Fibroblast of the conjunctiva (primary cell): Measurements from ENCODE around the gene YTHDF2.
"Not testable (repeated sequence)": the region's sequence is repeated elsewhere in the genome, so short reads cannot be mapped to it uniquely, and the experiment has no call there.

Experiments used
- DNase-seq: peaks from one replicate; pipeline ENCODE4 v3.0.0-alpha.2; 2010; ENCODE audit warnings: low read depth

YTHDF2 gene

DNA sequence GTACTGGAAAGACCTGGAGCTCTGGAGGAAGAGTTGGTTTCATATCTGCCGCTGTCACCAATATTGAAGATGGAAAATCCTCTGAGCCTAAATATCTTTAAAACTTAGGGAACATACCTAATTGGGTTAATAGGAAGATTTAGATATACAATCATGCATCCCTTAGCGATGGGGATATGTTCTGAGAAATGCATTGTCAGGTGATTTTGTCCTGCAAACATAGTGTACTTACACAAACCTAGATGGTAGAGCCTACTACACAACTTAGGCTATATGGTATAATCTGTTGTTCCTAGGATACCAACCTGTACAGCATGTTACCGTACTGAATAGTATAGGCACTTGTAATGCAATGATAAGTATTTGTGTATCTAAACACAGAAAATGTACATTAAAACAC, 22.5 kb downstream of the YTHDF2 start:
- DNase-seq, result no peak

DNA sequence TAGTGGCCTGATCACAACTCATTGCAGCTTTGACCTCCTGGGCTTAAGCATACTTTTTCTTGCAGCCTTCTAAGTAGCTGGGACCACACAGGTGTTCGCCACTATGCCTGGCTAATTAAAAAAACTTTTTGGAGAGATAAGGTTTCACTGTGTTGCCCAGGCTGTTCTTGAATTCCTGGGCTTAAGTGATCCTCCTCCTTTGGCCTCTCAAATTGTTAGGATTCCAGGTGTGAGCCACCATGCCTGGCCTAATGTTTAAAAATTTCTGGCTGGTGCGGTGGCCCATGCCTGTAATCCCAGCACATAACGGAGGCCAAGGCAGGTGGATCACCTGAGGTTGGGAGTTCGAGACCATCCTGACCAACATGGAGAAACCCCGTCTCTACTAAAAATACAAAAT, 24.4 kb downstream of the YTHDF2 start:
- no peak for DNase-seq

DNA sequence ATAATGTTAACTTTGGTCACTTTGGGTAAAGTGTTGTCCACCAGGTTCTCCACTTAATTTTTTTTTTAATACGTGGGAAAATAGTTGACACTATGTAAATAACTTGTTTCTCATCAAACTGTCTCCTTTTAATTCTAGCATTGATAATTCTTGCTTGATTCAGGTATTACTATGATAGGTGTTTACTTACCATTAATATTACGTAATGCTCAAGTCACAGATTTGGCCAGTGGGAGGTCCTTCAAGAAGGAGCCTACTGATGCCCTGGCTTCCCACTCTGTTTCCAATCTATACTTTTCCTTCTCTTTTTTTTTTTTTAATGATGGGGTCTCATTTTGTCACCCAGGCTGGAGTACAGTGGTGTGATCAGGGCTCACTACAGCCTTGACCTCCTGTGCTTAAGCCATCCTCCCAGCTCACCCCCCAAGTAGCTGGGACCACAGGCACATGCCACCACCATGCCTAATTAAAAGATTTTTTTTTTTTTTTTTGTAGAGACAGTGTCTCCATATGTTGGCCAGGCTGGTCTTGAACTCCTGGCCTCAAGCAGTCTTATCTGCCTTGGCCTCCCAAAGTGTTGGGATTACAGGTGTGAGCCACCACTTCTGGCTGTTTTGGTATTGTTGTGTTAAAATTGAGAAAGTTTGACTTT, 29.9 kb downstream of the YTHDF2 start:
- no peak for DNase-seq

DNA sequence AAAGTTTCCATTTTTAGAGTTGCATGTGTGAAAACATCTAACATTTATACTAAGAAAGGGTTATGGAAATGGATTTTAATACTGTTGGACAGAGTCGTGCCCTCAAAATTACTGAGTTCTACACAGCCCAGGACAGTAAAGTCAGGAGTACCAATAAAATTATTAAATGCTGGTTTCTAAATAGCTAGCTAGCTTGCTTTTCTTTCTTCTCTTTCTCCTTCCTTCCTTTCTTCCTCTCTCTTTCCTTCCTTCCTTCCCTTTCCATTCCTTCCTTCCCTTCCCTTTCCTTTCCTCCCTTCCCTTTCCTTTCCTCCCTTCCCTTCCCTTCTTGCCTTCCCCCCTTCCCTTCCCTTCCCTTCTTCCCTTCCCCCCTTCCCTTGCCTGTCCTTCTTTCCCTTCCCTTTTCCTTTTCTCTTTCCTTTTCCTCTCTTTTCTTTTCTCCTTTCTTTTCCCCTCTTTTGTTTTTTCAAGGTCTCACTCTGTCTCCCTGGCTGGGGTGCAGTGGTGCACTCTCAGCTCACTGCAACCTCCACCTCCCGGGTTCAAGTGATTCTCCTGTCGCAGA, 33.9 kb downstream of the YTHDF2 start:
- no peak for DNase-seq

DNA sequence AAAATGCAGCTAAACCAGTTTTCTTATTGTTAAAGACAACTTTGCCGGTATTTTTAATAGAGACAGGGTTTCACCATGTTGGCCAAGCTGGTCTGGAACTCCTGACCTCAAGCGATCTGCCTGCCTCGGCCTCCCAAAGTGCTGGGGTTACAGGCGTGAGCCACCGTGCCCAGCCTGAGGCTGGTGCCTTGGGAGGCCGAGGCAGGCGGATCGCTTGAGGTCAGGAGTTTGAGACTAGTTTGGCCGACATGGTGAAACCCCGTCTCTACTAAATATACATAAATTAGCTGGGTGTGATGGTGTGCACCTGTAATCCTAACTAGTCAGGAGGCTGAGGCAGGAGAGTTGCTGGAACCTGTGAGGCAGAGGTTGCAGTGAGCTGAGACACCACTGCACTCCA, 35.2 kb downstream of the YTHDF2 start:
- DNase-seq, result not testable (repeated sequence)

DNA sequence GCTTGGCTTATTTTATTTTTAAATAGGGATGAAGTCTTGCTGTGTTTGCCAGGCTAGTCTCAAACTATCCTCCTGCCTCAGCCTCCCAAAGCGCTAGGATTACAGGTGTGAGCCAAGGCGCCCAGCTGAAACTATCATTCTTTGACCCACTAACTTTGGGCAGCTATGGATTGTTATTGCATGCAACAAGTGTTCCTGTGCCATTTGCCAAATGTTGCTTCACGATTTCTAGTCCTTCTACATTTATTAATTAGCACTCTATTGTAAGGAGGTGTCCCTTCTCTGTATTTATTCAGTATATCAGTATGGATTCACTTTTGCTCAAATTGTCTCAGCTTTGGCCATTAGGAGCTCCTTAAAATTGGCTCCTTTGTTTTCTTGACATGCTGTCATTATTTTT, 36.4 kb downstream of the YTHDF2 start:
- DNase-seq, result no peak

DNA sequence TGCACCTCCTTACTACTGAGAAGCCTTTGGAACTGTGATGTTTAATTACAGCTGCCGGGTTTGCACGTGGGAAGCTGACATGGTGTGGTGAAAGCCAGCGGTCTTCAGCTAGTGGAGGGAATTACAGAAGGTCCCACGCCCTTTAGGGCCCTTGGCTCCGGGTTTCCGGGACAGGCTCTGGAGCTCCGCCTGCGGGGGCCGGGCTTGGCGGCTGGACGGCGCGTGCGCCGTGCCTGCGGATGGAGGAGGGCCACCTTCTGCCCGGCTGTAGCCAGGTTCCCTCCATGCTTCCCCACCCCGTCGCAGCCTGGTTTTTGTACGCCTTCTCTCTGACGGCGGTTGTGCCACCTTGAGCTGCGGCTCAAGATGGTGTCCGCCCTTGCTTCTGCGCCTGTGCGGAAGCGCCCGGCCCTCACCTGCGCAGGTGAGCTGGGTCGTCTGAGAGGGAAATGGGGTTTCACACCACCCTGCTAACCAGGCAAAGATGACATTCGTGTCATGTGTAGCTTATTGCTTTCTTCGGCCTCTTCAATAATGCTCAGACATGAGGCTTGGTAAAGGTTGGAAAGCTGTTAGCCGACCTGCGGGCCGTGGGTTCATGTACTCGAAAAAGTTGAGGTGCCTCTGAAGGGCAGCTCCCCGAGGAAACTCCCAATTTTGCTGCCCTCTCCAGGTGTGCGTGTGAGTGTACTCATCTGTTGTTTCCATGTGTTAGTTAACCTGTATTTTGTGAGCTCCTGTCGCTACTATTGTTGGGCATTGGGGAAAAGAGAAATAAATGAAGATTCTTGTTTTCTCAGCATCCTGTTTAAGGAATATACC, 38.6 kb downstream of the YTHDF2 start:
- peak; percentile 43 for DNase-seq

DNA sequence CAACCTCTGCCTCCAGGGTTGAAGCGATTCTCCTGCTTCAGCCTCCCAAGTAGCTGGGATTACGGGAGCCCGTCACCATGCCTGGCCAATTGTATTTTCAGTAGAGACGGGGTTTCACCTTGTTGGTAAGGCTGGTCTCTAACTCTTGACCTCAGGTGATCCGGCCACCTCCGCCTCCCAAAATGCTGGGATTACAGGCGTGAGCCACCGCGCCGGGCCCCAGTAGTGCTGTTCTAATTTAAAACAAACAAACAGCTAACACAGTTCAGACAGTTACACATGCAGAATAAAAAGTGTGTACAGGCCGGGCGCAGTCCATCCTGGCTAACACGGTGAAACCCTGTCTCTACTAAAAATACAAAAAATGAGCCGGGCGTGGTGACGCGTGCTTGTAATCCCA, 39.6 kb downstream of the YTHDF2 start:
- no peak for DNase-seq

DNA sequence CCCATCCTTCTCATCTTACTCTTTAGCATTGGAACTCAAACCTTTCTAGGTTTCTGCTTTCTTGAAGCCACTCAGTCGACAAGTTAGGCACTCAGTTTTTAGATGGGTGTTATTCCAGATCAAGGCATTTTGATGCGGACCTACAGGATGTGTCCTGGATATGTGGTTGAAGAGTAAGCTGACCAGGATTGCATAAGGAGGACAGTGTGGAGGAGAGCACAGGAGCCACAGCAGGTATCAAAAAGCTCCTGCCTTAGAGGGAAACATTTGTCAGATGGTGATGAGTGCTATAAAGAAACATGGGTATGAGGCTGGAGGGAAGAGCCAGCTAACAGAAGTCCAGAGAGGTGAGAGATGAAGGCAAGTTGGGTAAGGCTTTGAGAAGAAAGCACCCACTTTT, 41.3 kb downstream of the YTHDF2 start:
- no peak for DNase-seq

DNA sequence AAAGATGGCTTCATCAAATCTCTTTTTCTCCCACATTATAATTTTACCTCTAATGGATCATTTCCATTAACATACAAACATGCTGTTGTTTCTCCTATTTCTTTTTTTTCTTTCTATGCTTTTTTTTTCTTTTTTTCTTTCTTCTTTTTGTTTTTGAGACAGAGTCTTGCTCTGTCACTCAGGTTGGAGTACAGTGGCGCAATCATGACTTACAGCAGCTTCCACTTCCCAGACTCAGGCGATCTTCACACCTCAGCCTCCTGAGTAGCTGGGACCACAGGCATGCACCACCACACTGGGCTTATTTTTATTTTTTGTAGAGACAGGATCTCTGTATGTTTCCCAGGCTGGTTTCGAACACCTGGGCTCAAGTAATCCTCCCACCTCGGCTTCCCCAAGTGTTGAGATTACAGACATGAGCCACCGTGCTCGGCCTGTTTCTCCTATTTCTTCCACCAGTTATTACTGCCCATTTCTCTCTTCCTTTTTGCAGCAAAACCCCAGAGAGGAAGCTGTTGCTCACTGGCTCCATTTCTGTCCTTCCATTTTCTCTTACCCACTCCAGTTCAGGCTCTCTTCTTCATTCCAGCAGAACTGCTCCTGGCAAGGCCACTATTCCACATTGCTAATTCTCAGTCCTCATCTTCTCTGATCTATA, 43.1 kb downstream of the YTHDF2 start:
- DNase-seq, result no peak

DNA sequence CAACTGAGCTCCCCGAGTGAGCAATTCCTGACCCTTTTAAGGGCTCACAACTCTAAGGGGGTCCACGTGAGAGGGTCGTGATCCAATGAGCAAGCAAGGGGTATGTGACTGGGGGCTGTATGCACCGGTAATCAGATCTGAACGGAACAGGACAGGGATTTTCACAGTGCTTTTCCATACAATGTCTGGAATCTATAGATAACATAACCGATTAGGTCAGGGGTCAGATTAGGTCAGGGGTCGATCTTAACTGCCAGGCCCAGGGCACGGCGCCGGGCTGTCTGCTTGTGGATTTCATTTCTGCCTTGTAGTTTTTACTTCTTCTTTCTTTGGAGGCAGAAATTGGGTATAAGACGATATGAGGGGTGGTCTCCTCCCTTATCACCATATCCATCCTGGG, 44.6 kb downstream of the YTHDF2 start:
- DNase-seq, result no peak

DNA sequence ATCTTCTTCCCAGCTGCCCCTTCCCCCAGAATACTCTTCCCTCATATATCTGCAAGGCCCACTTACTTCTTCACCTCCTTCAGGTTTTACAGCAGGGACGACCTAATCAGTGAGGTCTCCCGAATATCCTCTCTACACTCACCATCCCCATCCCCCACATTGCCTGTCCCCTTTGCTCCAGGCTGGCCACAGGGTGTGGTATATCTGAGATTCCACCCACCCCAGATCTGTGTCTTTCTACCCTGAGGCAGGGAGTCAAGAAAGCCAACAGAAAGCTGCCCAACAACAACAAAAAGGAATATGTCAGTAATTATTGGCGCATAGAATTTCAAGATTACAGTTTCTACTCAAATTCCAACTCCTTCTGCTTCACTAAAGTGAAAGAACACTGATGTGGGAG, 45.3 kb downstream of the YTHDF2 start:
- no peak for DNase-seq

DNA sequence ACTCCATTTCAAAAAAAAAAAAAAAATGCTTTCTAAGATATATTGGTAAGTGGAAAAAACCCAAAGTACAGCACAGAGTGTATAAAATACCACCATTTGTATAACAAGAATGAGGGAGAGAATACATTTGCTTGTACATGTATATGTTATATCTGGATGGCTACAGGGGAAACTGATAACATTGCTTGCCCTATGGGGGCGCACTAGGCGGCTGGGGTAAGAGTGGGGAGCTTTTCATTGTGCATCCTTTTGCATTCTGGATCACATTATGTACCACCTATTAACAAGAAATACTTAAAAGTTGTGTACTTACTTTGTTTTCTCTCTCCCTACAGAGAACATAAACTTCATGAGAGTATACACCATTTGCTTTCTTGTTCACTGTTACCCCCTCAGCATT, 46.6 kb downstream of the YTHDF2 start:
- DNase-seq, result no peak

DNA sequence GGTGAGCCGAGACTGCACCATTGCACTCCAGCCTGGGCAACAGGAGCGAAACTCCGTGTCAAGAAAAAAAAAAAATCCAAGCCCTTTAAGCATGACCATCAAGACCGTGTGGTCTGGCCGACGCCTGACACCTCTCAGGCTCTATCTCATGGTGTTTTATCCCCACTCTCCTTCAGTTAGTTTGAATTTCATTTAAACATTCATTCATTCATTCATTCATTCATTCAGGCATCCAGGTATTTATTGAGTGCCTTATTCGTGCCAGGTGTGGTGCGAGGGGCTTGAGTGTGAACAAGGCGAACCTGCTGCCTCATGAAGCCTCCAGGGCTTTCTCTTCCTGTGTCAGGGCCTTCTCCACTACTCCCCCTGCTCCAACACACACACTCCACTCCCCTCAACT, 52.7 kb downstream of the YTHDF2 start:
- no peak for DNase-seq

DNA sequence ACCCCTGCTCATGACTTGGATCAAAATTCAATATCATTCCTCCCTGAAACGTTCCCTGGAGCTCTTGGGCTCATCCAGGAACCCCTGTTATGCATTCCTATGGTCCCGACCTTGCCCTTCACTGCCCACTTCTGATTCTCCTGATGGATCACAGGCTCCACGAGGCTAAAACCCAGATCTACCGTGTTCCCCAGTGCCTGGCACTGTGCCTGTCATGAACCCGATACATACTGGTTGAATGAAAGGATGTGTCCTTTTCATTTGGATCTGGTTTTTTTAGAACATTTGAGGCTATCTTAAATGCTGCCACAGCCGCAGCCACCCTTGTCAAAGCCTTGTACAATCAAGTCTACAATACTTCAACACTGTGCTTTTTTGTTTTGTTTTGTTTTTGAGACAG, 53.1 kb downstream of the YTHDF2 start:
- DNase-seq, result no peak

DNA sequence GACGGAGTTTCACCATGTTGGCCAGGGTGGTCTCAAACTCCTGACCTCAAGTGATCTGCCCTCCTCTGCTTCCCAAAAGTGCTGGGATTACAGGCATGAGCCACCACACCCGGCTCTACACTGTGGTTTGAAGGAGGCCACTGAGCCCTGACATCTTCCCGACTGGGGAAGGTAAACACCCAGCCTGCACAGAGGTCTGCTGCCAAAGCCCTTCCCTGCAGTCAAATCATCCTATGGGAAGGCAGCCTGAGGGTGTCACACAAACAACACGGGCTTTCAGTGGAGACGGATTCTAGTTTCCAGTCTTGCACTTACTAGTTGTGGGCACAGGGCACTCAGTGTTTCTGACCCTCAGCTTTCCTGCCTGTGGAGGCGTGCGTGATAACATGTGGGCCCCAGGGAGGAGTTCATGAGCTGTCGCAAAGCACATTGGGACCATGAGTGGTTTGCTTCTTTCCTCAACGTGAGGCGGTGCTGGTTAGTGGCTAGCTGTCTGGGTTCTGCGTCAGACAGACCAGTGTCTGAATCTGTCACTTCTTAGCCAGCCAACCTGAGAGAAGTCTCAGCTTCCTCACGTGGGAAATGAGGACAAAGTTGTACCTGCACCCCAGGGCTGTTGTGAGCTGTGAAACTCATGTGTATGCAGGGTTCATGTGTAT, 53.8 kb downstream of the YTHDF2 start:
- DNase-seq, result no peak

DNA sequence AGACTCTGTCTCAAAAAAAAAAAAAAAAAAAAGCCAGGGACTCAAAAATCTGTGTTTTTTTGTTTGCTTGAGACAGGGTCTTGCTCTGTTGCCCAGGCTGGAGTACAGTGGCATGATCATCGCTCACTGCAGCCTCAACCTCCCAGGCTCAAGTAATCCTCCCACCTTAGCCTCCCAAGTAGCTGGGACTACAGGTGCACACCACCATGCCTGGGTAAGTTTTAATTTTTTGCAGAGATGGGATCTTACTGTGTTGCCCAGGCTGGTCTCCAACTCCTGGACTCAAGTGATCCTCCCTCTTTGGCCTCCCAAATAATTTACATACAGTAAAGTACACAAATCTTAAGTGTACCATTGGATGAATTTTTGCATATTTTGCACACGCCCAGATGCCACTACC, 55.2 kb downstream of the YTHDF2 start:
- not testable (repeated sequence) for DNase-seq

DNA sequence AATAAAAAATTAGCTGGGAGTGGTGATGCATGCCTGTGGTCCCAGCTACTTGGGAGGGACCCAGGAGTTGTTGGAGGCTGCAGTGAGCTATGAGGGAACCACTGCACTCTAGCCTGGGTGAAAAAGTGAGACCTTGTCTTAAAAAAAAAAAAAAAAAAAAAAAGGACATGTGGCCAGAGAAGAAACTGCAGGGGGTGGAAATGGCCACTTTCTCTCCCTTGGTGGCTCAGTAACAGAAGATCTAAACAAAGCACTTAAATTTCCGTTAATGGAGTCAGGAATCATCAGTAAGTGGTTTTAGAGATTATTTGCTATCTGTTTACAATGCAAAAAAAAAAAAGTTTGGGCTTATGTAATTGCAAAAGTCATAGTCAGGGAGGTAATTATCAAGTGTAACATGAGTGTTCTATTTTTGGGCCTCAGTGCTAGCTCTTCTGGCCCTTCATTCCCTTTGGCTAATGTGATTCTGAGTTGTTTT, 55.9 kb downstream of the YTHDF2 start:
- DNase-seq, result no peak

DNA sequence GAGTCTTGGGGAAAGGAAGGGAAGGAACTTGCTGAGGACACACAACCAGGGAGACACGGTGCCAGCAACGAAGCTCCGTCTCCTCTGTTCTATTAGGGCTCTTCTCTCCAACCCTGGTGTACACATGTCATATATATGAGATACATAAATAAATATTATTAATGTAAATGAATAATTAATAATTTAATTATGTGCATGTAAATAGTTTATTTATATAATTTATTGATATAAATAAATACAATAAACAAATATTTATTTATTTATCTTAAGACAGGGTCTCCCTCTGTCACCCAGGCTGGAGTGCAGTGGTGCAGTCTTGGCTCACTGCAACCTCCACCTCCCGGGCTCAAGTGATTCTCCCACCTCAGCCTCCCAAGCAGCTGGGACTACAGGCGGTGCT, 57.8 kb downstream of the YTHDF2 start:
- DNase-seq, result not testable (repeated sequence)

DNA sequence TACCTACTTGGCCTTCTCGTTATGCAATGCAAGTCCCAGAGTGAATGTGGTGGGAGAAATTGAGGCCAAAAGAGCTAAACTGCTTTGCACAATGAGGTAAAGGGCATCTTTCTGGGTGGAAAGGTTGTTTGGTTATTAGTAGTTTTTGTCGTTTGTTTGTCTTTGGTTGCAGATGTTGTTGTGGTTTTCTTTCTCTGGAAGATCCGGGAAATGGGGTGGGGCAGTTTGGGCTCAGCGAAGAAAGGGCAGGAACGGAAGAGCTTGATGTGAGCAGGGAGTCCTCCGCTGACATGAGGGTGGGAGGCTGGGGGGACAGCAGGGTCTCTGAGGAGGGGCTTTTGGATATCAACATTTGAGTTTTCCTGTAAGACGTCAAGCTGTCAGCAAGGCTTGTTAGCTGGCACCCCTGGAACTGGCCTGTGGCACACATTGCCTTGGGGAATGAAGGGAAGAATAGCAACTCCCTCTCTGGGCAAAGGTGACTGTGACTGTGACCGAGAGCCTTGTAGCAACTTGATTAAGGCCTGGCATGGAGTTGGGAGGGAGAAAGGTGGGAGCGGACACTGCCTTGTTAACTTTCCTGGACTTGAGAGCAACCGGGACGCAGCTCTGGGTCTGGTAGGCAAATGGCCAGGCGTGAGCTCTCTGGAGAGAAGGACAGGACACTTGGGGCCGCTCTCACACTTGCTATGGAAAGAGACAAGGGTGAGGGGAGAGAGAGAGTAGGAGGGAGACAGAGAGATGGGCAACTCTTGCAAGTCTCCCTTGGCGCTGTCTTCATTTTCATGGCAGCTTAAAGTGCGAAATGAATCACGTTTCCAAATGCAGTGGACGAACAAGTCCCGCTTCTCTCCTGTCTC, 59.8 kb downstream of the YTHDF2 start:
- DNase-seq, result no peak

DNA sequence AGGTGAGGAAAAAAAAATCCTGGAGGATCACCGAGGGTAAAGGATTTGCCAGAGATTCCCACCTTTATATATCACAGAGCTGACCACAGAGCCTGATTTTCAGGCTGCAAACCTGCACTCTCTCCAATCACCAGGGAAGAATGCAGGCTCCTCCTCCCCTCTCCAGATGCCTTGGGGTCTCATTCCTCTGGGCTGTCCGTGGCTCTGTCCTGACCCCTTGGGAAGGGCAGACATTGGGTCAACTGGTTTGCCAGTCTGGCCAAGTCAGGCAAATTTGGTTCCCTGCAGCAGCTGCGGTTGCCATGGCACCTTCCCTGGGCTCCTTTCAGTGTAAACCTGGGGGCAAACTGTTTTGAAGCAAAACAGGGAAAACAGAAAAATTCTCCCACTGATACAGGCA, 63.6 kb downstream of the YTHDF2 start:
- no peak for DNase-seq
